ENCODE measurements around the gene RUNX2. TPM values are rescaled to one million over a fixed set of nuclear protein-coding genes. Genes with fewer than 3 reads are reported as not detected.

The RUNX2 gene
- total and polyA plus RNA-seq, 2 experiments from 2014 or later = 0.66 to 1.7 TPM

DNA sequence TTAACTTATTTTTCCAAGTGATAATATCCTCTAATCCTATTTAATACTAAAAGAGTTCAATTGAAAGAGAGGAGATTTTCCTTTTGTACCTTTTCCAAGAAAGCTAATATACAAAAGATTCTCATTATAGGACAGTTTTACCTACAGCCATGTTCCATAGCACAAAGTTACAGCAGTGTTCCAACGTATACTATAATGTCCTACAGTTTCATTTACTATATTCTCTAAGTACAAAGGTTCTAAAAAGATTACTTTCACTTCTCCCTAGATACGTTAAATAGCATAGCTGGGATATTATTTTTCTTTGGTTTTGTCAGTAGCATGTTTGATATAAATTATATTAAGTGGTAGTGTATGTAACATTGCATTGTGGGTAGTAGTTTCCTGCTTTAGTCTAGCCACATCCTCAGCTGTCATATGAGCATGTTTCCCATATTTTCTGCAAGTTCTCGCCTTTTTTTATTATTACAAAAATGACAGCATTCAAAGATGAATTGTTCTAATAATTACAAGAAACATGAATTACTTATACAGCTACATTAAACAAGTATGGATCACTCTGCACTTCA, 4.4 kb upstream of the RUNX2 start:
- Histone ChIP-seq H3K79me2 (replicated peaks; ENCODE audit: insufficient read depth) (no peaks in the 10 kb centered on the region), H3K36me3 (ENCODE audit: insufficient read depth) (no peaks in the 10 kb centered on the region), H3K27ac (ENCODE audit: low read depth) (no peak overlapping the region), H3K27me3 (ENCODE audit: insufficient read depth) (no peaks in the 10 kb centered on the region), H3K4me1 (ENCODE audit: insufficient read depth) (peaks cover 4% of the 10 kb centered on the region; the same call in 1 of the 2 replicates), H4K20me1 (replicated peaks; ENCODE audit: insufficient read depth) (no peaks in the 10 kb centered on the region), H3K4me2 (no peak overlapping the region), H2AFZ (no peak overlapping the region), H3F3A (replicated peaks; ENCODE audit: low read depth) (no peaks in the 10 kb centered on the region), H3K9me2 (ENCODE audit: insufficient read depth) (no peaks in the 10 kb centered on the region), H3K4me3 (no peak overlapping the region)
- DNase-seq (ENCODE audit: low spot score) (no peak), ATAC-seq (no peak)
- Mint-ChIP-seq H3K36me3 (ENCODE audit: low read depth) (no peaks in the 10 kb centered on the region), H3K4me1 (peaks cover 35% of the 10 kb centered on the region), H3K27me3 (ENCODE audit: insufficient read depth, low read depth, poor library complexity) (peaks cover 3% of the 10 kb centered on the region), H3K4me3 (no peak overlapping the region), H3K9me3 (no peaks in the 10 kb centered on the region), H3K27ac (no peak overlapping the region)
- TF ChIP-seq ZNF331 (CRISPR knock-in tag; IDR thresholded peaks at IDR 0.05; ENCODE audit: low read depth) (no peak), EZH2 (IDR thresholded peaks at IDR 0.05; ENCODE audit: low read depth, unreplicated experiment) (no peak), EZH2phosphoT487 (IDR thresholded peaks at IDR 0.05; ENCODE audit: unreplicated experiment) (no peak), ZNF114 (CRISPR knock-in tag; IDR thresholded peaks at IDR 0.05) (no peak), STAT1 (IDR thresholded peaks at IDR 0.05; ENCODE audit: unreplicated experiment) (no peak)

DNA sequence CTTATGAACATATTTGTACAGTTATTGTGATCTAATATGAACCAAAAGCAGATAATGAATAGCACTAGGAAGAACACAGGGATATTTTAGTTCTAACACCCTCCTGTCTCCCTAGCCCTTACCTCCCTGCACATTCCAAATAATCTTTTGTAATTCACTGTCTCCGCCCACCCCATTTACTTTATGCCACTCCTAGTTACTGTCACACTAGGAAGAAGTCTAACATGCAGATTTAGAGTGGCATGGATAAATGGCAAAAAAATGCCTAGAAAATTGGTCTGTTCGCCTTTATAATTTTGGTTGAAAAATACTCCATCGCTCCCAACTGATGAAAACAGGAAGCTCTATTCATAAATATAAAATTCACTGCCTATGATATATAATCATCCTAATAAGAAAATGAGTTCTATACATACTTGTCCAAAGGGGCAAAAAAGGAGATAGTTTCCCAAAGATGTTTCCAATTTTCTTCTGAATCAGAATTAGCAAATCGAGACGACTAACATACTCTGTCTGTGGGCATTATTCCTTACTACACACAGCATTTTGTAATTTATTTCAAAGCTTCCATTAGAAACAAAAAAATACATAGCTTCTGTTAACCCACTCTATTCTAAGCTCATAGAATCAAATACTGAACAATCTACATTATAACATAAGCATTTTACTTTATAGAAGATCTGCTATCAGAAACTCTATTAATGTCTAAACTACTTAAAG, 1.3 kb upstream of the RUNX2 start:
- Mint-ChIP-seq H3K27me3 (ENCODE audit: insufficient read depth, low read depth, poor library complexity) (peaks cover 3% of the 10 kb centered on the region), H3K36me3 (ENCODE audit: low read depth) (no peaks in the 10 kb centered on the region), H3K4me1 (peaks cover 35% of the 10 kb centered on the region), H3K4me3 (no peak overlapping the region), H3K9me3 (no peaks in the 10 kb centered on the region), H3K27ac (0 out of 2 replicates have a peak overlapping the region, but pooled peaks have one; percentile 57)
- Histone ChIP-seq H3K4me2 (no peak overlapping the region), H3K79me2 (replicated peaks; ENCODE audit: insufficient read depth) (no peaks in the 10 kb centered on the region), H3K9me2 (ENCODE audit: insufficient read depth) (no peaks in the 10 kb centered on the region), H4K20me1 (replicated peaks; ENCODE audit: insufficient read depth) (no peaks in the 10 kb centered on the region), H3K4me3 (no peak overlapping the region), H3K4me1 (ENCODE audit: insufficient read depth) (peaks cover 4% of the 10 kb centered on the region; the same call in 1 of the 2 replicates), H2AFZ (no peak overlapping the region), H3K27ac (ENCODE audit: low read depth) (no peak overlapping the region), H3F3A (replicated peaks; ENCODE audit: low read depth) (no peaks in the 10 kb centered on the region), H3K36me3 (ENCODE audit: insufficient read depth) (no peaks in the 10 kb centered on the region), H3K27me3 (ENCODE audit: insufficient read depth) (no peaks in the 10 kb centered on the region)
- peak; percentile 47 for DNase-seq (ENCODE audit: low spot score)
- TF ChIP-seq, protein P1, sequence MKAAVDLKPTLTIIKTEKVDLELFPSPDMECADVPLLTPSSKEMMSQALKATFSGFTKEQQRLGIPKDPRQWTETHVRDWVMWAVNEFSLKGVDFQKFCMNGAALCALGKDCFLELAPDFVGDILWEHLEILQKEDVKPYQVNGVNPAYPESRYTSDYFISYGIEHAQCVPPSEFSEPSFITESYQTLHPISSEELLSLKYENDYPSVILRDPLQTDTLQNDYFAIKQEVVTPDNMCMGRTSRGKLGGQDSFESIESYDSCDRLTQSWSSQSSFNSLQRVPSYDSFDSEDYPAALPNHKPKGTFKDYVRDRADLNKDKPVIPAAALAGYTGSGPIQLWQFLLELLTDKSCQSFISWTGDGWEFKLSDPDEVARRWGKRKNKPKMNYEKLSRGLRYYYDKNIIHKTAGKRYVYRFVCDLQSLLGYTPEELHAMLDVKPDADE (IDR thresholded peaks at IDR 0.05) = no peak
- no peak for TF ChIP-seq CREB1 (CRISPR knock-in tag; IDR thresholded peaks at IDR 0.05; ENCODE audit: low read depth)
- no peak for TF ChIP-seq ZNF114 (CRISPR knock-in tag; IDR thresholded peaks at IDR 0.05)
- TF ChIP-seq ZNF331 (CRISPR knock-in tag; IDR thresholded peaks at IDR 0.05; ENCODE audit: low read depth) = no peak
- TF ChIP-seq, protein P2, sequence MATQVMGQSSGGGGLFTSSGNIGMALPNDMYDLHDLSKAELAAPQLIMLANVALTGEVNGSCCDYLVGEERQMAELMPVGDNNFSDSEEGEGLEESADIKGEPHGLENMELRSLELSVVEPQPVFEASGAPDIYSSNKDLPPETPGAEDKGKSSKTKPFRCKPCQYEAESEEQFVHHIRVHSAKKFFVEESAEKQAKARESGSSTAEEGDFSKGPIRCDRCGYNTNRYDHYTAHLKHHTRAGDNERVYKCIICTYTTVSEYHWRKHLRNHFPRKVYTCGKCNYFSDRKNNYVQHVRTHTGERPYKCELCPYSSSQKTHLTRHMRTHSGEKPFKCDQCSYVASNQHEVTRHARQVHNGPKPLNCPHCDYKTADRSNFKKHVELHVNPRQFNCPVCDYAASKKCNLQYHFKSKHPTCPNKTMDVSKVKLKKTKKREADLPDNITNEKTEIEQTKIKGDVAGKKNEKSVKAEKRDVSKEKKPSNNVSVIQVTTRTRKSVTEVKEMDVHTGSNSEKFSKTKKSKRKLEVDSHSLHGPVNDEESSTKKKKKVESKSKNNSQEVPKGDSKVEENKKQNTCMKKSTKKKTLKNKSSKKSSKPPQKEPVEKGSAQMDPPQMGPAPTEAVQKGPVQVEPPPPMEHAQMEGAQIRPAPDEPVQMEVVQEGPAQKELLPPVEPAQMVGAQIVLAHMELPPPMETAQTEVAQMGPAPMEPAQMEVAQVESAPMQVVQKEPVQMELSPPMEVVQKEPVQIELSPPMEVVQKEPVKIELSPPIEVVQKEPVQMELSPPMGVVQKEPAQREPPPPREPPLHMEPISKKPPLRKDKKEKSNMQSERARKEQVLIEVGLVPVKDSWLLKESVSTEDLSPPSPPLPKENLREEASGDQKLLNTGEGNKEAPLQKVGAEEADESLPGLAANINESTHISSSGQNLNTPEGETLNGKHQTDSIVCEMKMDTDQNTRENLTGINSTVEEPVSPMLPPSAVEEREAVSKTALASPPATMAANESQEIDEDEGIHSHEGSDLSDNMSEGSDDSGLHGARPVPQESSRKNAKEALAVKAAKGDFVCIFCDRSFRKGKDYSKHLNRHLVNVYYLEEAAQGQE (IDR thresholded peaks at IDR 0.05; ENCODE audit: unreplicated experiment) = no peak
- TF ChIP-seq NANOG (IDR thresholded peaks at IDR 0.05; ENCODE audit: borderline replicate concordance) = no peak
- TF ChIP-seq, protein P3, sequence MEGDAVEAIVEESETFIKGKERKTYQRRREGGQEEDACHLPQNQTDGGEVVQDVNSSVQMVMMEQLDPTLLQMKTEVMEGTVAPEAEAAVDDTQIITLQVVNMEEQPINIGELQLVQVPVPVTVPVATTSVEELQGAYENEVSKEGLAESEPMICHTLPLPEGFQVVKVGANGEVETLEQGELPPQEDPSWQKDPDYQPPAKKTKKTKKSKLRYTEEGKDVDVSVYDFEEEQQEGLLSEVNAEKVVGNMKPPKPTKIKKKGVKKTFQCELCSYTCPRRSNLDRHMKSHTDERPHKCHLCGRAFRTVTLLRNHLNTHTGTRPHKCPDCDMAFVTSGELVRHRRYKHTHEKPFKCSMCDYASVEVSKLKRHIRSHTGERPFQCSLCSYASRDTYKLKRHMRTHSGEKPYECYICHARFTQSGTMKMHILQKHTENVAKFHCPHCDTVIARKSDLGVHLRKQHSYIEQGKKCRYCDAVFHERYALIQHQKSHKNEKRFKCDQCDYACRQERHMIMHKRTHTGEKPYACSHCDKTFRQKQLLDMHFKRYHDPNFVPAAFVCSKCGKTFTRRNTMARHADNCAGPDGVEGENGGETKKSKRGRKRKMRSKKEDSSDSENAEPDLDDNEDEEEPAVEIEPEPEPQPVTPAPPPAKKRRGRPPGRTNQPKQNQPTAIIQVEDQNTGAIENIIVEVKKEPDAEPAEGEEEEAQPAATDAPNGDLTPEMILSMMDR (conservative IDR thresholded peaks at IDR 0.05; ENCODE audit: low read depth in 2 of 2) = no peak
- peak; percentile 57 for ATAC-seq
